ENCODE measurements around the gene TRIM14. TPM values are rescaled to one million over a fixed set of nuclear protein-coding genes. Genes with fewer than 3 reads are reported as not detected.

The TRIM14 gene
- total RNA-seq, 6 experiments from 2014 or later: 34.6 to 38.2 (median 36.0) TPM

GRCh38 chr9:98071737-98072136 lies 47.3 kb downstream of the TRIM14 start:
- Mint-ChIP-seq H3K4me1 (ENCODE audit: low read depth) (peaks cover 22% of the 10 kb centered on the region), H3K27me3 (ENCODE audit: insufficient read depth) (no peaks in the 10 kb centered on the region), H3K4me3 (no peak overlapping the region), H3K36me3 (ENCODE audit: low read depth) (peaks cover 6% of the 10 kb centered on the region), H3K27ac (no peak overlapping the region), H3K9me3 (no peaks in the 10 kb centered on the region)
- DNase-seq: no peak
- no peak for TF ChIP-seq CTCF (IDR thresholded peaks at IDR 0.05)

- Mint-ChIP-seq H3K4me1 (ENCODE audit: low read depth) (peaks cover 19% of the 10 kb centered on the region), H3K4me3 (no peak overlapping the region)
Measured at GRCh38 chr9:98070704-98071103, 48.3 kb downstream of the TRIM14 start.

GRCh38 chr9:98069551-98069950 lies 49.5 kb downstream of the TRIM14 start:
- no peaks in the 10 kb centered on the region for H3K9me3 Mint-ChIP-seq
- DNase-seq: no peak
- H3K4me1 Mint-ChIP-seq (ENCODE audit: low read depth): peaks cover 7% of the 10 kb centered on the region
- peaks cover 23% of the 10 kb centered on the region for H3K36me3 Mint-ChIP-seq (ENCODE audit: low read depth)
- H3K27me3 Mint-ChIP-seq (ENCODE audit: insufficient read depth): no peaks in the 10 kb centered on the region
- no peak for TF ChIP-seq CTCF (IDR thresholded peaks at IDR 0.05)
- H3K27ac Mint-ChIP-seq: no peak overlapping the region
- H3K4me3 Mint-ChIP-seq: no peak overlapping the region

More at GRCh38 chr9:98070704-98071103, 48.3 kb downstream of the TRIM14 start:
- no peak for DNase-seq
- Mint-ChIP-seq H3K36me3 (ENCODE audit: low read depth) (peaks cover 15% of the 10 kb centered on the region), H3K27ac (no peak overlapping the region), H3K9me3 (no peaks in the 10 kb centered on the region), H3K27me3 (ENCODE audit: insufficient read depth) (no peaks in the 10 kb centered on the region)
- TF ChIP-seq CTCF (IDR thresholded peaks at IDR 0.05): no peak

GRCh38 chr9:98067184-98067583 lies 51.8 kb downstream of the TRIM14 start:
- H3K27ac Mint-ChIP-seq: no peak overlapping the region
- peaks cover 32% of the 10 kb centered on the region for H3K36me3 Mint-ChIP-seq (ENCODE audit: low read depth)
- no peaks in the 10 kb centered on the region for H3K9me3 Mint-ChIP-seq
- H3K4me1 Mint-ChIP-seq (ENCODE audit: low read depth): no peaks in the 10 kb centered on the region
- TF ChIP-seq CTCF (IDR thresholded peaks at IDR 0.05): no peak
- no peak for DNase-seq
- no peak overlapping the region for H3K4me3 Mint-ChIP-seq
- no peaks in the 10 kb centered on the region for H3K27me3 Mint-ChIP-seq (ENCODE audit: insufficient read depth)

GRCh38 chr9:98066235-98066634 lies 52.8 kb downstream of the TRIM14 start:
- peaks cover 32% of the 10 kb centered on the region for H3K36me3 Mint-ChIP-seq (ENCODE audit: low read depth)

More at GRCh38 chr9:98066235-98066634, 52.8 kb downstream of the TRIM14 start:
- H3K27ac Mint-ChIP-seq: no peak overlapping the region
- no peak for DNase-seq
- no peaks in the 10 kb centered on the region for H3K4me1 Mint-ChIP-seq (ENCODE audit: low read depth)
- no peak overlapping the region for H3K4me3 Mint-ChIP-seq
- no peaks in the 10 kb centered on the region; the same call in 1 of the 2 replicates for H3K27me3 Mint-ChIP-seq (ENCODE audit: insufficient read depth)
- no peaks in the 10 kb centered on the region for H3K9me3 Mint-ChIP-seq
- TF ChIP-seq CTCF (IDR thresholded peaks at IDR 0.05): no peak

Measured in HFFc6 (cell line).